CD14-positive monocyte (primary cell): ENCODE data around the gene PRIM2. TPM values are rescaled to one million over a fixed set of nuclear protein-coding genes. Genes with fewer than 3 reads are reported as not detected.

Experiments used
- DNase-seq, 3 donors: peaks; one replicate each; pipeline ENCODE4 v3.0.0-alpha.2; 2011 to 2022
- H2AFZ ChIP-seq: 2 replicates; pipeline ENCODE4 v1.6.0; 2012; ENCODE audit warnings: mild to moderate bottlenecking, low read depth, low read length, inconsistent platforms; ENCODE audit not compliant: insufficient read depth, poor library complexity, severe bottlenecking
- H3K27ac ChIP-seq, 2 donors: 1 replicate in 1 of 2; 2 replicates in 1 of 2; pipeline ENCODE4 v1.5.1; 2012 to 2013; ENCODE audit warnings: low read length in 2 of 2, control low read depth in 1 of 2, inconsistent platforms in 1 of 2, low read depth in 1 of 2, mild to moderate bottlenecking in 1 of 2
- H3K27me3 ChIP-seq, 2 donors: one replicate each; pipeline versions ENCODE4 v1.6.0 to v1.6.1; 2011 to 2013; ENCODE audit warnings: low read length in 2 of 2; ENCODE audit not compliant: control insufficient read depth in 2 of 2, insufficient read depth in 2 of 2
- H3K36me3 ChIP-seq, 2 donors: replicated peaks in 1 of 2; 1 replicate in 1 of 2; 2 replicates in 1 of 2; pipeline versions ENCODE4 v1.5.1 to v1.6.1; 2012 to 2013; ENCODE audit warnings: low read length in 2 of 2, control low read depth in 1 of 2, inconsistent platforms in 1 of 2, mild to moderate bottlenecking in 1 of 2; ENCODE audit not compliant: insufficient read depth in 2 of 2, control insufficient read depth in 1 of 2
- H3K4me1 ChIP-seq, 2 donors: 1 replicate in 1 of 2; 2 replicates in 1 of 2; pipeline versions ENCODE4 v1.5.1 to v1.6.1; 2012 to 2013; ENCODE audit warnings: low read length in 2 of 2, control low read depth in 1 of 2, inconsistent platforms in 1 of 2, mild to moderate bottlenecking in 1 of 2, moderate library complexity in 1 of 2; ENCODE audit not compliant: insufficient read depth in 2 of 2, control insufficient read depth in 1 of 2
- H3K4me2 ChIP-seq: replicated peaks from 2 replicates; pipeline ENCODE3; 2012; ENCODE audit warnings: low read length, moderate library complexity, mild to moderate bottlenecking; ENCODE audit not compliant: poor library complexity, severe bottlenecking; ENCODE audit errors: extremely low read depth
- H3K4me3 ChIP-seq, 3 experiments: fragments of 200-600 bp in 1 of 3; sonication (generic) in 1 of 3; replicated peaks in 1 of 3; 1 replicate in 2 of 3; 2 replicates in 1 of 3; pipeline ENCODE4 v1.5.1; 2011 to 2013; ENCODE audit warnings: low read length in 3 of 3, mild to moderate bottlenecking in 3 of 3, control low read depth in 2 of 3, low read depth in 2 of 3, inconsistent platforms in 1 of 3, moderate library complexity in 1 of 3
- H3K79me2 ChIP-seq: 2 replicates; pipeline ENCODE4 v1.6.0; 2012; ENCODE audit warnings: mild to moderate bottlenecking, control low read depth, inconsistent platforms, low read length, moderate library complexity; ENCODE audit not compliant: insufficient read depth
- H3K9ac ChIP-seq: 2 replicates; pipeline ENCODE4 v1.6.0; 2017; ENCODE audit warnings: low read length, mild to moderate bottlenecking; ENCODE audit not compliant: insufficient read depth, poor library complexity, severe bottlenecking
- H3K9me3 ChIP-seq, 2 donors: replicated peaks in 1 of 2; 1 replicate in 1 of 2; 2 replicates in 1 of 2; pipeline versions ENCODE4 v1.5.1 to v1.6.1; 2012 to 2013; ENCODE audit warnings: low read length in 2 of 2, control low read depth in 1 of 2; ENCODE audit not compliant: control insufficient read depth in 1 of 2, insufficient read depth in 1 of 2
- H4K20me1 ChIP-seq: 2 replicates; pipeline ENCODE4 v1.6.0; 2012; ENCODE audit warnings: mild to moderate bottlenecking, low read length, control low read depth, moderate library complexity; ENCODE audit not compliant: insufficient read depth
- H3K27ac Mint-ChIP-seq, 7 donors: one replicate each; pipeline ENCODE4 v1.8.0; 2020; ENCODE audit warnings: mild to moderate bottlenecking in 7 of 7, mixed read lengths in 7 of 7, moderate library complexity in 6 of 7, inconsistent platforms in 2 of 7
- H3K27me3 Mint-ChIP-seq, 3 donors: one replicate each; pipeline ENCODE4 v1.8.0; 2021 to 2022; ENCODE audit warnings: low read depth in 3 of 3, mild to moderate bottlenecking in 3 of 3, mixed read lengths in 3 of 3, moderate library complexity in 3 of 3, inconsistent platforms in 1 of 3
- H3K36me3 Mint-ChIP-seq, 2 donors: one replicate each; pipeline ENCODE4 v1.8.0; 2020; ENCODE audit warnings: mixed read lengths in 2 of 2, inconsistent platforms in 1 of 2, mild to moderate bottlenecking in 1 of 2
- H3K4me1 Mint-ChIP-seq: one replicate; pipeline ENCODE4 v1.8.0; 2020; ENCODE audit warnings: mild to moderate bottlenecking, mixed read lengths
- H3K4me3 Mint-ChIP-seq, 2 donors: one replicate each; pipeline ENCODE4 v1.8.0; 2020; ENCODE audit warnings: mild to moderate bottlenecking in 2 of 2, mixed read lengths in 2 of 2, moderate library complexity in 1 of 2
- H3K9me3 Mint-ChIP-seq, 7 donors: one replicate each; pipeline ENCODE4 v1.8.0; 2020 to 2022; ENCODE audit warnings: mixed read lengths in 7 of 7, mild to moderate bottlenecking in 6 of 7, moderate library complexity in 6 of 7, inconsistent platforms in 2 of 7
- CTCF ChIP-seq: fragments of 200-600 bp; IDR thresholded peaks from one replicate; pipeline ENCODE4 v1.8.0; 2022; ENCODE audit warnings: antibody characterized with exemption, mild to moderate bottlenecking
- WGBS: methylation state at CpG from one replicate; pipeline ENCODE4 v1.1.5; 2013; ENCODE audit warnings: missing lambda C conversion rate; ENCODE audit not compliant: insufficient coverage; 5-methylcytosine and 5-hydroxymethylcytosine counted together
- intact Hi-C, 2 donors: fragments of 100-400 bp; cut with micrococcal nuclease; formaldehyde crosslinking; loops; one replicate each; pipeline versions ENCODE4 v1.15.0 to v1.15.1; 2023
- polyA plus RNA-seq, 3 donors: library from polyadenylated mRNA; depleted of rRNA in 1 of 3; unstranded in 2 of 3; stranded (reverse) in 1 of 3; fragments of 300-500 nt in 2 of 3; fragments of >200 nt in 1 of 3; fragmentation: Illumina TruSeq in 2 of 3; gene quantifications; 1 replicate in 2 of 3; 2 replicates in 1 of 3; pipeline ENCODE4 v1.2.3, GENCODE V29; 2012 to 2021

PRIM2 gene
- polyA plus RNA-seq, 3 donors, result 2.8 to 5.1 (median 4.2) TPM

DNA sequence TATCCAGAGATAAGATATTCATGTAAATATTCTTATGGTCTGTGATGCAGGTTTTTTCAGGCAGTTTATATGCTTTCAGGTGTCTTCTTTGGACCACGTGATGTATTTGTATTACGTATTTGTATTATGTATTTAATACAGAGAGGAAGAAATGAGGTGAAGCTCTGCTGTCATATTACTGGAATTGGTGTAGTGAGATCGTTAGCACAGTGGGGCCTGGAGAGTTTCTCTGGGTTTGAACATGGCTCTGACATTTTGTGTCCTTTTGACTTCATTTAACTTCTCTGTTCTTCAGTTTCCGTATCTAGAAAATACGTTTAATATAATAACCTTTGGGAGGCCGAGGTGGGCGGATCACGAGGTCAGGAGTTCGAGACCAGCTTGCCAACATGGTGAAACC is 1.6 kb upstream of the PRIM2 start:
- intact Hi-C loops, result loop anchor here (5.0 kb wide), 1 partner anchor 414 kb away; no protein-coding TSS in a partner anchor
- H3K4me1 Mint-ChIP-seq, result peaks cover 19% of the 10 kb centered on the region
- H3K36me3 Mint-ChIP-seq, result peaks cover 14 to 17% of the 10 kb centered on the region in 2 donors
- Histone ChIP-seq H2AFZ (peak overlapping the region; percentile 93), H3K4me1 (peaks cover 6 to 9% of the 10 kb centered on the region in 2 donors), H3K27ac (no peak overlapping the region), H3K27me3 (no peaks in the 10 kb centered on the region), H3K9ac (no peak overlapping the region), H3K9me3 (peaks cover 0 to 5% of the 10 kb centered on the region in 2 donors), H4K20me1 (no peaks in the 10 kb centered on the region), H3K4me3 (no peak overlapping the region), H3K79me2 (peaks cover 22% of the 10 kb centered on the region), H3K36me3 (peaks cover 9 to 14% of the 10 kb centered on the region in 2 donors), H3K4me2 (no peak overlapping the region)
- DNase-seq, result no peak
- H3K4me3 Mint-ChIP-seq, result no peak overlapping the region
- 94% methylated on average over 2 of the region's 9 CpGs for WGBS
- peaks cover 0 to 10% (median 6%) of the 10 kb centered on the region in 3 donors for H3K27me3 Mint-ChIP-seq
- no peak overlapping the region for H3K27ac Mint-ChIP-seq
- H3K9me3 Mint-ChIP-seq, result peaks cover 0 to 7% (median 3%) of the 10 kb centered on the region in 7 donors
- TF ChIP-seq CTCF, result no peak

- H3K79me2 ChIP-seq, result peaks cover 22% of the 10 kb centered on the region
- peaks cover 0 to 7% (median 6%) of the 10 kb centered on the region in 3 donors for H3K27me3 Mint-ChIP-seq
- intact Hi-C loops, result loop anchor here (5.0 kb wide), 1 partner anchor 414 kb away; no protein-coding TSS in a partner anchor
- H3K9me3 ChIP-seq, result no peaks in the 10 kb centered on the region
- peak overlapping the region; percentile 95 to 98 for H3K4me3 Mint-ChIP-seq
- H3K27ac Mint-ChIP-seq, result peak overlapping the region; percentile 69 to 93 (median 80)
- H3K36me3 ChIP-seq, result peaks cover 17 to 22% of the 10 kb centered on the region in 2 donors
- peak overlapping the region; percentile 63 to 93 (median 92) for H3K4me3 ChIP-seq
- 0% methylated on average over 17 of the region's 26 CpGs for WGBS
- peak overlapping the region; percentile 93 for H2AFZ ChIP-seq
- H3K27me3 ChIP-seq, result no peaks in the 10 kb centered on the region
- TF ChIP-seq CTCF, result peak; percentile 84
- no peaks in the 10 kb centered on the region for H4K20me1 ChIP-seq
- H3K4me2 ChIP-seq, result peak overlapping the region; percentile 92
- peaks cover 20 to 24% of the 10 kb centered on the region in 2 donors for H3K36me3 Mint-ChIP-seq
- H3K4me1 Mint-ChIP-seq, result peaks cover 19% of the 10 kb centered on the region
- DNase-seq, result peak; percentile 62 to 72 (median 72)
- peaks cover 6 to 9% of the 10 kb centered on the region in 2 donors for H3K4me1 ChIP-seq
- H3K9ac ChIP-seq, result peak overlapping the region; percentile 64
- H3K9me3 Mint-ChIP-seq, result peaks cover 0 to 4% (median 0%) of the 10 kb centered on the region in 7 donors
- H3K27ac ChIP-seq, result peak overlapping the region in 1 of 2 donors; percentile 72
These were observed 810 bp upstream of the PRIM2 start for GRCh38 chr6:57316581-57317059.
